Mesodermal cell (in vitro differentiated cells): ENCODE results near the gene OLFML2B.
A peak's percentile ranks its signal among the peaks of the same experiment; 100 is the strongest.

Experiments
- H3K27ac ChIP-seq: 2 replicates; pipeline ENCODE4 v1.7.0; 2013; ENCODE audit warnings: mild to moderate bottlenecking, low read depth, low read length, moderate library complexity; ENCODE audit not compliant: severe bottlenecking
- H3K36me3 ChIP-seq: 2 replicates; pipeline ENCODE4 v1.7.1; 2013; ENCODE audit warnings: mild to moderate bottlenecking, low read length, moderate library complexity; ENCODE audit not compliant: control insufficient read depth, insufficient read depth
- H3K4me1 ChIP-seq: one replicate; pipeline ENCODE4 v1.7.1; 2013; ENCODE audit warnings: mild to moderate bottlenecking, low read length; ENCODE audit not compliant: insufficient read depth, control insufficient read depth, poor library complexity, severe bottlenecking
- H3K4me3 ChIP-seq: 2 replicates; pipeline ENCODE4 v1.7.0; 2013; ENCODE audit warnings: low read length, control low read depth, mild to moderate bottlenecking; ENCODE audit not compliant: insufficient read depth, poor library complexity, severe bottlenecking; ENCODE audit errors: extremely low read depth
- H3K9me3 ChIP-seq: 2 replicates; pipeline ENCODE4 v1.7.1; 2013; ENCODE audit warnings: mild to moderate bottlenecking, low read length, moderate library complexity; ENCODE audit not compliant: control insufficient read depth
- WGBS, 2 experiments: methylation state at CpG; one replicate each; pipeline ENCODE4 v1.1.5; 2013; ENCODE audit warnings: missing lambda C conversion rate in 2 of 2; ENCODE audit not compliant: insufficient coverage in 2 of 2; 5-methylcytosine and 5-hydroxymethylcytosine counted together

Gene OLFML2B

DNA sequence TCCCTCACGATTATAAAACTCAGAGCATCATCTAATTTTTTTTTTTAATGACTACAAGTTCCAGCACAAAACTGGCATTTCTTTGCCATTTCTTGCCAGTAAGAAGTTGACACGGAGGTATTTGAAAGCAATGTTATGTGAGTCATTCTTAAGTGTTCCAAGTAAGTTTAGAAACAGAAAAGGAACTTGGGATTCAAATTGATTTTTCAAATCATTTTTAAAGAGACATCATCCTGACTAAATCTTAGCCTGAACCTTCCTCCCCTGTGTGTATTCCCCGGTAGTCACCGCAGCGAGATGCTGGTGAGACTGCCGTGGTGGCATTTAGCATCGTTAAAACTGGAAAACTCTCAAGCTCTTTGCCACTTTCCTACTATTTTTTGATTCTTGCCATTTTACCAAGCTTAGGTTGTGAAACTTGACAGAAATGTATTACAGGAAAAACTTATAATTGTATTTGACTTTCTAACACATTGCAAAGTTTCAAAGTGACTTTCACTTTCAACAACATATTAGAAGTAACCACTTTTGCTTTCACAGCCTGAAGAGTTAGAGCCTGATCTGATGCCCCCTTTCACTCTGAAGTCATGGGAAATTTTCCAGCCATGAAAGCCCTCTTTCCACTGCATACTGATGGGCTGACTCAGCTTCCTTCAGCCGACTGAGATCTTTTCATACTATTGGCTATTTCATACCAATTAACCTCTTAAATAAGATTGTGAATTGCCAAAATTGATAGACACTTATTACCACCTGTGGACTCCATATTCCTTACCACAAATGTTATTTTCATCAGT is 61.4 kb downstream of the OLFML2B start:
- Histone ChIP-seq H3K4me1 (peaks cover 24% of the 10 kb centered on the region), H3K36me3 (peaks cover 9% of the 10 kb centered on the region), H3K9me3 (no peaks in the 10 kb centered on the region), H3K27ac (peak overlapping the region; percentile 99), H3K4me3 (no peak overlapping the region)
- WGBS, 2 experiments: 82 to 92% methylated on average over 4 to 5 of the region's 8 CpGs

DNA sequence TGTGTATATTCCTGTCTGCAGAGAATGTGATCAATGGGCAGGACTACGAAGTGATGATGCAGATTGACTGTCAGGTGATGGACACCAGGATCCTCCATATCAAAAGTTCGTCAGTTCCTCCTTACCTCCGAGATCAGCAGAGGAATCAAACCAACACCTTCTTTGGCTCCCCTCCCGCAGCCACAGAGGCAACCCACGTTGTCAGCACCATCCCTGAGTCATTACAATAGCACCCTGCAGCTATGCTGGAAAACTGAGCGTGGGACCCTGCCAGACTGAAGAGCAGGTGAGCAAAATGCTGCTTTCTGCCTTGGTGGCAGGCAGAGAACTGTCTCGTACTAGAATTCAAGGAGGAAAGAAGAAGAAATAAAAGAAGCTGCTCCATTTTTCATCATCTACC is 65.2 kb downstream of the OLFML2B start:
- WGBS, 2 experiments: 72 to 77% methylated on average over 5 to 7 of the region's 7 CpGs
- H3K36me3 ChIP-seq: peaks cover 6% of the 10 kb centered on the region
- no peak overlapping the region for H3K4me3 ChIP-seq
- no peaks in the 10 kb centered on the region for H3K9me3 ChIP-seq
- no peak overlapping the region for H3K27ac ChIP-seq
- peaks cover 27% of the 10 kb centered on the region for H3K4me1 ChIP-seq

DNA sequence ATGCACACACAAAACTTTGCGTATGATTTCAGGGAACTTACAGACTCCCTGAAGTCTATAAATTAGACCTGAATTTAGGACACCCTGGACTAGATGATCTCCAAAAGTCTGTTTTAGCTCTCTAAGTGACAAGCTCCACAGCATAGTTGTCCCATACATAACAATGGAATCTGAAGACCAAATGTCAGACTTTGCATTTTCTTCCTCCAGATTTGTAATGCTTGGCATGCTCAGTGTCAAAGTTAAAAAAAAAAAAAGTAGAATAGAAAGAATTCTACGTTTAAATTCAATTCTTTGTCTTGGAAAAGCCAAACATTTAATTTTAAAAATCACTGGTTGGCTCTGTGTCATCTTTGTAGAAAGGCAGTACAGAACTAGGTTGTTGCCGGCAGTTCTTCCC is 66.7 kb downstream of the OLFML2B start:
- Histone ChIP-seq H3K9me3 (no peaks in the 10 kb centered on the region), H3K4me1 (peaks cover 13% of the 10 kb centered on the region), H3K27ac (no peak overlapping the region), H3K36me3 (peaks cover 6% of the 10 kb centered on the region), H3K4me3 (no peak overlapping the region)
- 92 to 100% methylated on average over 1 to 2 of the region's 3 CpGs for WGBS, 2 experiments

DNA sequence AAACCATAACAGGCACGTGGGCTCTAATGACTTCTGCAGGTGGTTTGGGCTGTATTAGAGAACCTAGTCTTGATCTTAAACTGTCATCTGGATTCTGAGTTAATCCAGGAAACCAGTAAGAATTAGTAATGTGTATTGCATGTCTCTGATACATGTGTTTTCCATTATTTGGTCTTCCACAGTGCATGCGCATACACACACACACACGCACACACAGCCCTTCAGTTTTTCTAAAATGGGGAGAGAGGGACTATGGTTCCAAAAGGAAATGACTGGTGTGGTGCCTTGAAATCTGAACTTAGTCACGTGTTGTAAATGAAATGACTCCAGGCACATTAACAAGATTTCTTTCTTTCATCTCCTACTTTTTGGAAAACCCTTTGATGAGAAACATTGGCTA is 67.6 kb downstream of the OLFML2B start:
- WGBS, 2 experiments: 80 to 83% methylated on average over 1 of the region's 4 CpGs
- Histone ChIP-seq H3K4me3 (no peak overlapping the region), H3K27ac (no peak overlapping the region), H3K4me1 (peaks cover 6% of the 10 kb centered on the region), H3K36me3 (peaks cover 6% of the 10 kb centered on the region), H3K9me3 (no peaks in the 10 kb centered on the region)

DNA sequence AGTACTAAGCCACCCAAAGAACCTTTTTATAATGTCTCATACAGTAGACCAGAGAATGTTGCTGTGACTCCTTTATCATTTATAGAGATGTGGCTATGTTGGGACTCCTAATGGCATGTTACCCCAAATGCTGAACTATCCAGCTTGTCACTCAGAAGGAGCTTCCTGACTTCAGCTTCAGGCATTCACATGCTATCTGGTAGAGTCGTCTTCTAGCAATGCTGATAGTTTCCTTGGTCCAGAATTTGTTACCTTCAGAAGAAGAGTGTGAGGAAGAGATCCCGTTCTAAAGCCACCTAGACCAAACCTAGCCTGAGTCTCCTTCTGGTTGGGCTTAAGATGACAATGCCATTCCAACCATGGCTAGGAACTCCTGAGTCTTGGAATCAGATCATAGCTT is 68.1 kb downstream of the OLFML2B start:
- no peak overlapping the region for H3K27ac ChIP-seq
- WGBS, 2 experiments: 91 to 100% methylated on average over 2 of the region's 2 CpGs
- H3K4me1 ChIP-seq: peaks cover 3% of the 10 kb centered on the region
- H3K36me3 ChIP-seq: peaks cover 6% of the 10 kb centered on the region
- H3K4me3 ChIP-seq: no peak overlapping the region
- no peaks in the 10 kb centered on the region for H3K9me3 ChIP-seq

DNA sequence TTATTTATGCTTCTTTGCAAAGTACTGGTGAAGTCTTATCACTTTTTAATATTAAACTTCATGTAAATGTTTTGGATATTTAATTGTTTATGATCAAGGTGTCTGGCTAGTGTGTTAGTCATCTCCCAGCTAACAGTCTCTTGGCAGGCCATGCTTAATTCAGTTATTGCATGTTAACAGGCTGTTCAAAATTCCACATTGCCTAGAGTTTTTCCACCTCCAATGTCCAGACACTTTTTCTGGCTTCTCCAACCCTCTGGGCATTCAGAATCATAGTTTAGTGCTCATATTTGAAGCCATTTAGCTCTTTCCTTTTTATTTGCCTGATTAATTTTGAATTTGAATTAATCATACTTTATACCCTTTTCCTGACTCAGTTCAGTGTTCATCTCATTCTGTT is 69.2 kb downstream of the OLFML2B start:
- Histone ChIP-seq H3K4me3 (no peak overlapping the region), H3K36me3 (peaks cover 6% of the 10 kb centered on the region), H3K9me3 (no peaks in the 10 kb centered on the region), H3K27ac (no peak overlapping the region), H3K4me1 (peaks cover 3% of the 10 kb centered on the region)

DNA sequence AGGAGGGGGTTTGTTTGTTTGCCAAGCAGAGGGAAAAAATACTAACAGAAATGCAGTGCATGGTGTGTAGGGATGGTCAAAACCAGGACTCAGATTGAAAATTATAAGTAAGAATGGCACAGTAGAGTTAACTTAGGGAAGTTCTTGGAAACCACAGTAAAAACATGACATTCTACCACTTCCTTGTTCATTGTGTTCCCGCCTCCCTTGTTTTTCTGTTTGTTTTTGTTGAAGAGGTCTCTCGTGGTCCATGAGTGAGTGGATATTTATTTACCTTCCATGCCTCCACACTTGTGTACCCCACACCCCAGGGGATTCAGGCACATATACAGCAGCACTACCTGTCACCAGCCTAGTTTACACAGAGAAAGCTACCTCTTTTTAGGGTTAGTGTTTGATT is 69.6 kb downstream of the OLFML2B start:
- H3K4me3 ChIP-seq: no peak overlapping the region
- H3K27ac ChIP-seq: no peak overlapping the region
- no CpG with 5 or more reads among the region's 2 CpGs for WGBS, 2 experiments
- H3K9me3 ChIP-seq: no peaks in the 10 kb centered on the region
- peaks cover 6% of the 10 kb centered on the region for H3K36me3 ChIP-seq
- H3K4me1 ChIP-seq: peaks cover 3% of the 10 kb centered on the region

DNA sequence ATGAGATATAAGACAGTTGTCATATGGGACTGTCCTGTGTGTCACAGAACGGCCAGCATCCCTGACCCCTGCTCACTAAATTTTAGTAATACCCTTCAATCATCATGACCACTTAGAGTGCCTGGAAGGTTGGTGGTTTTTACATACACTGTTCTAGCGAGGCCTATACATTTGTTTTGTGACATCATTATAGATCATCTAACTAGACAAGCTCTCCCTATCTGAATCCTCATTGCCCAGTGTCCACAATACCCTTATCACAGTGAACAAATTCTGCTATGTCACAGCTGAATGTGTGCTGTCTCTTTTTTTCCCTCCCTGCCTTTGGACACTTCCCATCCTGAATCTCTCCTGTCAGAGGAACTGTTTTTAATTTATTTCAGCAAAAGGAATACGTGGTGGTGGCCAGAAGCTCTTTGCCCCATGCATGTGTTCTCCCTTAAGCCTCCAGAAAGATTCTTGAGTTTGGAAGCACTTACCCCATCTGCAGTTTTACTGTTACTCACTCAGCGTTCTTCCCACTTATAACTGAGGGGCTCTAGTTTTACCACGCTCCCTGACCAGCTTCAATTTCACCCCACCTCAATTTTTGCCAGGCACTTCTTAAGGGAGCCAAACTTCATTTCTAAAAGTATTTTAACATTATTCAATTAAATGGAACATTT is 70.3 kb downstream of the OLFML2B start:
- Histone ChIP-seq H3K4me1 (peaks cover 3% of the 10 kb centered on the region), H3K4me3 (no peak overlapping the region), H3K9me3 (no peaks in the 10 kb centered on the region), H3K27ac (no peak overlapping the region), H3K36me3 (peaks cover 3% of the 10 kb centered on the region)
- 90 to 94% methylated on average over 2 to 3 of the region's 5 CpGs for WGBS, 2 experiments

DNA sequence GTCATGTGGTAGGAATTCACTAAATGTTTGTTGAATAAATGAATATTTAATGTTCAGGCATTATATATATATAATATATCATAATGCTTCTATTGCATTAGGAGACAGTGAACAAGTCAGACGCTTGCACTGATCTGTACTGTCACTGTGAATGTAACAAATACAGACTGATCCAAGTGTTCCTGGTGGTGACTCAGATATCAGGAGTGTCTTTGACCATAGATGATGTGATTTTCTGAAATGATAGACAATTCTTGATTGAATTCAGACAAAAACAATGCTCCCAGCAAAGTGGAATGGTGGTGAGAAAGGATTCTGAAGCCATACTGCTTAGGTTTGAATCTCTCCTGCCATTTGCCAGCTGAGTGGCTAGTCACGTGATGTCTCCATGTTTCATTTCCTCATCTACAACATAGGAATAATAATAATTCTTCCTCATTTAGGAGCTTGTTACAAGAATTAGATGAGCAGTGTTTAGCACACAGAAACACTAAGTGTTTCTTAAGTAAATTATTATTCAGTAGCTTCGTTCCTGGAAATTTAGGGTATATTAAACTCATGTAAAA is 71.0 kb downstream of the OLFML2B start:
- no peaks in the 10 kb centered on the region for H3K36me3 ChIP-seq
- no peaks in the 10 kb centered on the region for H3K9me3 ChIP-seq
- no peak overlapping the region for H3K27ac ChIP-seq
- no CpG with 5 or more reads among the region's 3 CpGs for WGBS, 2 experiments
- peaks cover 3% of the 10 kb centered on the region for H3K4me1 ChIP-seq
- H3K4me3 ChIP-seq: no peak overlapping the region

DNA sequence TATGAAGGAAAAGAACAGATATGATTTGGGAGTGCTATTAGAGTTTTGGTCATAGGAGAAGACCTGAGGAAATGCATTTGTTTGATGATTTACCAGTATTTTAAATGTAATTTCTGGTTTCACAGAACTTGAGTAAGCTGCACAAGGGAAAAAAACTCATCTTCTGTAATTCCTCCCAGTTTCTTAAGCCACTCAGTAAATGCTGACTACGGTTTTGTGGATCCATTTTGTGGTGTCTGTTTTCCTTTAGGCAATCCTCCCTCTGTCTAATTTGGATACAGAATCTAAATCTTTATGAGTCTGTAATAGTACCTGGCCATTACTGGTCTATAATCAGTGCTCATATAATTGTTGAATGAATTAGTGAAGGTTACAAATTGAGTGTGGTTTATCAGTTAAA is 72.0 kb downstream of the OLFML2B start:
- Histone ChIP-seq H3K4me1 (peaks cover 10% of the 10 kb centered on the region), H3K4me3 (no peak overlapping the region), H3K9me3 (no peaks in the 10 kb centered on the region), H3K36me3 (no peaks in the 10 kb centered on the region), H3K27ac (no peak overlapping the region)
- no CpG with 5 or more reads among the region's 1 CpG for WGBS, 2 experiments

DNA sequence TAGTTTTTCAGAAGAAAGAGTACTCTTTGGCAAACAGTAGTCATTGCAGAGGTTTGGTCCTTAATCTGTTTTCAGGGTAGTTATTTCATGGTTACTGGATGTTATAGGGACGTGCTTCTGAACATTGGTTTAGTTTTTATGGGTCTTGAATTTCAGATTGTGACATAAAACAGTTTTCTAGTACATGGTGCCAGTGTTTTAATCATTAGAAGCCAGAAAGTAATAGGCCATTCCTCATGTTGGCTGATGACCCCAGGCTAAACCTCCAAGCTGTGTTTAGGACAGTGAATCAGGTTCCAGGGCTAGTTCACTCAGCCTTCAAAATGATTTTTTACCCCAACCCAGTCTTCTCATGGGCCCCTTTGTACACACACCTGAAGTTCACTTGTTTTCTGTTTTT is 73.3 kb downstream of the OLFML2B start:
- H3K9me3 ChIP-seq: no peaks in the 10 kb centered on the region
- WGBS, 2 experiments: 100% methylated on average over 1 of the region's 1 CpG
- H3K4me1 ChIP-seq: peaks cover 10% of the 10 kb centered on the region
- no peak overlapping the region for H3K27ac ChIP-seq
- H3K36me3 ChIP-seq: no peaks in the 10 kb centered on the region
- H3K4me3 ChIP-seq: no peak overlapping the region
